ENCODE results near the gene ZNF678. TPM values are rescaled to one million over a fixed set of nuclear protein-coding genes. Genes with fewer than 3 reads are reported as not detected.

ZNF678 gene
- total and polyA plus RNA-seq, 9 of the 15 experiments (the other 6 are each of a cell fraction or from before 2014, with no cell fraction given), result 3.0 to 16.8 (median 8.0) TPM

- no peak for TF ChIP-seq KHSRP (IDR thresholded peaks at IDR 0.05)
- TF ChIP-seq HDAC6 (IDR thresholded peaks at IDR 0.05; ENCODE audit: low read depth, low read length), result no peak
- TF ChIP-seq CLOCK (CRISPR knock-in tag; IDR thresholded peaks at IDR 0.05; ENCODE audit: borderline replicate concordance), result no peak
- TF ChIP-seq ELF1 (tag; IDR thresholded peaks at IDR 0.05), result peak; percentile 93
- no peak for TF ChIP-seq E2F5 (CRISPR knock-in tag; IDR thresholded peaks at IDR 0.05)
- 0 out of 2 replicates have a peak, but pooled peaks have one; percentile 54 for TF ChIP-seq HIVEP1 (CRISPR knock-in tag; IDR thresholded peaks at IDR 0.05)
- no peak for TF ChIP-seq ZNF57 (CRISPR knock-in tag; IDR thresholded peaks at IDR 0.05)
- TF ChIP-seq FOXJ3 (CRISPR knock-in tag; IDR thresholded peaks at IDR 0.05), result no peak
- no peak for TF ChIP-seq BRF2 (IDR thresholded peaks at IDR 0.05; ENCODE audit: borderline replicate concordance, insufficient read depth, insufficient read length)
- TF ChIP-seq NFATC3 (IDR thresholded peaks at IDR 0.05), result 0 out of 2 replicates have a peak, but pooled peaks have one; percentile 20
- peak; percentile 52; the same call in 1 of the 2 replicates for TF ChIP-seq MTA2 (IDR thresholded peaks at IDR 0.05; ENCODE audit: low read depth)
- TF ChIP-seq UBTF (IDR thresholded peaks at IDR 0.05; ENCODE audit: borderline replicate concordance in 1 of 2, low read depth in 2 of 2, low read length in 2 of 2), result peak; percentile 28 to 67; a peak in 3 of 4 replicates
- peak; percentile 51; the same call in 1 of the 2 replicates for TF ChIP-seq OTX1 (CRISPR knock-in tag; IDR thresholded peaks at IDR 0.05)
- TF ChIP-seq CSDE1 (IDR thresholded peaks at IDR 0.05), result no peak
- TF ChIP-seq ZNF134 (CRISPR knock-in tag; conservative IDR thresholded peaks at IDR 0.05), result no peak
- TF ChIP-seq MYBL2 (IDR thresholded peaks at IDR 0.05; ENCODE audit: low read depth), result no peak
- no peak for TF ChIP-seq MYBL2 (CRISPR knock-in tag; IDR thresholded peaks at IDR 0.05; ENCODE audit: borderline replicate concordance)
- 0 out of 2 replicates have a peak, but pooled peaks have one; percentile 53 for TF ChIP-seq THRB (CRISPR knock-in tag; conservative IDR thresholded peaks at IDR 0.05)
- no peak for TF ChIP-seq ZNF717 (CRISPR knock-in tag; IDR thresholded peaks at IDR 0.05)
- TF ChIP-seq CC2D1A (IDR thresholded peaks at IDR 0.05), result peak; percentile 99
Measured at GRCh38 chr1:227563324-227564201, at the start of gene ZNF678 (continued).

Data from K562 (cell line).